ENCODE measurements around the gene RMRP.

RMRP gene

DNA sequence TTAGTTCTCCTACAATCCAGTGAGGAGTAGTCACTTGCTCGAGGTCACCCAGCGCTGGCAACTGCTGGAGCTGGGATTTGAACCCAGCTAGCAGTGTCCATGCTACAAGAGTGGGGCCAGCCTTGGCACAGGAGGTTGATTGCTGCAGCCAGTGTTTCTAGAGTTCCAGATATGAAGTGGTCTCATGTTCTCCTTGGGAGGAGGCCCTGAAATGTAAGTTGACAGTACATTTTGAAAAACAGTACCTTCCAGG is 1.1 kb upstream of the RMRP start (continued):
- TF ChIP-seq, protein P1, sequence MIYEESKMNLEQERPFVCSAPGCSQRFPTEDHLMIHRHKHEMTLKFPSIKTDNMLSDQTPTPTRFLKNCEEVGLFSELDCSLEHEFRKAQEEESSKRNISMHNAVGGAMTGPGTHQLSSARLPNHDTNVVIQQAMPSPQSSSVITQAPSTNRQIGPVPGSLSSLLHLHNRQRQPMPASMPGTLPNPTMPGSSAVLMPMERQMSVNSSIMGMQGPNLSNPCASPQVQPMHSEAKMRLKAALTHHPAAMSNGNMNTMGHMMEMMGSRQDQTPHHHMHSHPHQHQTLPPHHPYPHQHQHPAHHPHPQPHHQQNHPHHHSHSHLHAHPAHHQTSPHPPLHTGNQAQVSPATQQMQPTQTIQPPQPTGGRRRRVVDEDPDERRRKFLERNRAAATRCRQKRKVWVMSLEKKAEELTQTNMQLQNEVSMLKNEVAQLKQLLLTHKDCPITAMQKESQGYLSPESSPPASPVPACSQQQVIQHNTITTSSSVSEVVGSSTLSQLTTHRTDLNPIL (CRISPR knock-in tag; IDR thresholded peaks at IDR 0.05; ENCODE audit: low read depth), result no peak
- TF ChIP-seq CSDC2 (CRISPR knock-in tag; IDR thresholded peaks at IDR 0.05) (no peak), ZC3H10 (CRISPR knock-in tag; IDR thresholded peaks at IDR 0.05) (no peak), RARB (CRISPR knock-in tag; IDR thresholded peaks at IDR 0.05) (no peak), TOX (CRISPR knock-in tag; IDR thresholded peaks at IDR 0.05; ENCODE audit: borderline replicate concordance) (no peak), ZFP30 (CRISPR knock-in tag; IDR thresholded peaks at IDR 0.05) (no peak), PPARA (CRISPR knock-in tag; IDR thresholded peaks at IDR 0.05; ENCODE audit: borderline replicate concordance) (no peak), ZNF8 (CRISPR knock-in tag; IDR thresholded peaks at IDR 0.05) (no peak)
- TF ChIP-seq, protein P2, sequence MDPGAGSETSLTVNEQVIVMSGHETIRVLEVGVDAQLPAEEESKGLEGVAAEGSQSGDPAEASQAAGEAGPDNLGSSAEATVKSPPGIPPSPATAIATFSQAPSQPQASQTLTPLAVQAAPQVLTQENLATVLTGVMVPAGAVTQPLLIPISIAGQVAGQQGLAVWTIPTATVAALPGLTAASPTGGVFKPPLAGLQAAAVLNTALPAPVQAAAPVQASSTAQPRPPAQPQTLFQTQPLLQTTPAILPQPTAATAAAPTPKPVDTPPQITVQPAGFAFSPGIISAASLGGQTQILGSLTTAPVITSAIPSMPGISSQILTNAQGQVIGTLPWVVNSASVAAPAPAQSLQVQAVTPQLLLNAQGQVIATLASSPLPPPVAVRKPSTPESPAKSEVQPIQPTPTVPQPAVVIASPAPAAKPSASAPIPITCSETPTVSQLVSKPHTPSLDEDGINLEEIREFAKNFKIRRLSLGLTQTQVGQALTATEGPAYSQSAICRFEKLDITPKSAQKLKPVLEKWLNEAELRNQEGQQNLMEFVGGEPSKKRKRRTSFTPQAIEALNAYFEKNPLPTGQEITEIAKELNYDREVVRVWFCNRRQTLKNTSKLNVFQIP (CRISPR knock-in tag; IDR thresholded peaks at IDR 0.05; ENCODE audit: borderline replicate concordance, low read depth), result no peak

DNA sequence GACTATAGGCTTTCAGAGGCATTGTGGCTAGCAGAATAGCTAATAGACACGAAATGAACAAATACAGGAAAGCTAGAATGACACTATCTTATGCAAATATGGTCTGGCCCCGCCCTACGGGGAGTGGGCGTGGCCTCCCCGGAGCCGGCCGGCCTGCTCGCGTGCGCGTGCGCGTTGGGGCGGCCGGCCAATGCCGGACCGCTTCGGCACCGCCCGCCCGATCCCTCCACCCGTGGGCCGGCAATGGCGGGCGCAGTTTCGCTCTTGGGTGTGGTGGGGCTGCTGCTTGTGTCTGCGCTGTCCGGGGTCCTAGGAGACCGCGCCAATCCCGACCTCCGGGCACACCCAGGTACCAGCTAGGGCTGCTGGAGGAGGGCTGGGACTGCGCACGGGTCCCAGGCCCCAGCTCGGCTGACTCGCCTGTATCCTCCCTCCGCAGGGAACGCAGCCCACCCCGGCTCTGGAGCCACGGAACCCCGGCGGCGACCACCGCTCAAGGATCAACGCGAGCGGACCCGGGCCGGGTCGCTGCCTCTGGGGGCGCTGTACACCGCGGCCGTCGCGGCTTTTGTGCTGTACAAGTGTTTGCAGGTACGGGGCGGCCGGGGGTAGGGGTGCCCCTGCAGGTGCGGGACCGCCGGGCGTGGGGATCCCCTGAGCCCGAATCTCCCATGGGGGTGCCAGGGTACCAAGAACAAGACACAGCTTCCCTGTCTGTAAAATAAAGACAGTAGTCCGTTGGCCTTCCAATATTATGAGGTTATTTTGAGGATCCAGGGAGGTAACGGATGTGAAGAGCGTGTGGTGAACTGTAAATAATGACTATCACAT is 533 bp upstream of the RMRP start, which contains the start of gene CCDC107:
Gene CCDC107, plus strand, starts transcription at position 156 of the 831 bp plus-strand sequence. Its CDS starts 88 bp downstream, at position 244.
- peak; percentile 70 for ATAC-seq
- TF ChIP-seq, protein P3, sequence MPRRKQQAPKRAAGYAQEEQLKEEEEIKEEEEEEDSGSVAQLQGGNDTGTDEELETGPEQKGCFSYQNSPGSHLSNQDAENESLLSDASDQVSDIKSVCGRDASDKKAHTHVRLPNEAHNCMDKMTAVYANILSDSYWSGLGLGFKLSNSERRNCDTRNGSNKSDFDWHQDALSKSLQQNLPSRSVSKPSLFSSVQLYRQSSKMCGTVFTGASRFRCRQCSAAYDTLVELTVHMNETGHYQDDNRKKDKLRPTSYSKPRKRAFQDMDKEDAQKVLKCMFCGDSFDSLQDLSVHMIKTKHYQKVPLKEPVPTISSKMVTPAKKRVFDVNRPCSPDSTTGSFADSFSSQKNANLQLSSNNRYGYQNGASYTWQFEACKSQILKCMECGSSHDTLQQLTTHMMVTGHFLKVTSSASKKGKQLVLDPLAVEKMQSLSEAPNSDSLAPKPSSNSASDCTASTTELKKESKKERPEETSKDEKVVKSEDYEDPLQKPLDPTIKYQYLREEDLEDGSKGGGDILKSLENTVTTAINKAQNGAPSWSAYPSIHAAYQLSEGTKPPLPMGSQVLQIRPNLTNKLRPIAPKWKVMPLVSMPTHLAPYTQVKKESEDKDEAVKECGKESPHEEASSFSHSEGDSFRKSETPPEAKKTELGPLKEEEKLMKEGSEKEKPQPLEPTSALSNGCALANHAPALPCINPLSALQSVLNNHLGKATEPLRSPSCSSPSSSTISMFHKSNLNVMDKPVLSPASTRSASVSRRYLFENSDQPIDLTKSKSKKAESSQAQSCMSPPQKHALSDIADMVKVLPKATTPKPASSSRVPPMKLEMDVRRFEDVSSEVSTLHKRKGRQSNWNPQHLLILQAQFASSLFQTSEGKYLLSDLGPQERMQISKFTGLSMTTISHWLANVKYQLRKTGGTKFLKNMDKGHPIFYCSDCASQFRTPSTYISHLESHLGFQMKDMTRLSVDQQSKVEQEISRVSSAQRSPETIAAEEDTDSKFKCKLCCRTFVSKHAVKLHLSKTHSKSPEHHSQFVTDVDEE (CRISPR knock-in tag; IDR thresholded peaks at IDR 0.05), result no peak
- TF ChIP-seq ZC3H10 (CRISPR knock-in tag; IDR thresholded peaks at IDR 0.05), result no peak
- TF ChIP-seq PPARA (CRISPR knock-in tag; IDR thresholded peaks at IDR 0.05; ENCODE audit: borderline replicate concordance), result no peak
- no peak for TF ChIP-seq ISL1 (CRISPR knock-in tag; IDR thresholded peaks at IDR 0.05)
- 0 out of 2 replicates have a peak, but pooled peaks have one; percentile 12 for TF ChIP-seq ARNTL (CRISPR knock-in tag; IDR thresholded peaks at IDR 0.05; ENCODE audit: borderline replicate concordance, low read depth)
- TF ChIP-seq, protein P1 (CRISPR knock-in tag; IDR thresholded peaks at IDR 0.05; ENCODE audit: low read depth), result no peak
- TF ChIP-seq ZFP3 (CRISPR knock-in tag; IDR thresholded peaks at IDR 0.05), result 0 out of 2 replicates have a peak, but pooled peaks have one; percentile 49

DNA sequence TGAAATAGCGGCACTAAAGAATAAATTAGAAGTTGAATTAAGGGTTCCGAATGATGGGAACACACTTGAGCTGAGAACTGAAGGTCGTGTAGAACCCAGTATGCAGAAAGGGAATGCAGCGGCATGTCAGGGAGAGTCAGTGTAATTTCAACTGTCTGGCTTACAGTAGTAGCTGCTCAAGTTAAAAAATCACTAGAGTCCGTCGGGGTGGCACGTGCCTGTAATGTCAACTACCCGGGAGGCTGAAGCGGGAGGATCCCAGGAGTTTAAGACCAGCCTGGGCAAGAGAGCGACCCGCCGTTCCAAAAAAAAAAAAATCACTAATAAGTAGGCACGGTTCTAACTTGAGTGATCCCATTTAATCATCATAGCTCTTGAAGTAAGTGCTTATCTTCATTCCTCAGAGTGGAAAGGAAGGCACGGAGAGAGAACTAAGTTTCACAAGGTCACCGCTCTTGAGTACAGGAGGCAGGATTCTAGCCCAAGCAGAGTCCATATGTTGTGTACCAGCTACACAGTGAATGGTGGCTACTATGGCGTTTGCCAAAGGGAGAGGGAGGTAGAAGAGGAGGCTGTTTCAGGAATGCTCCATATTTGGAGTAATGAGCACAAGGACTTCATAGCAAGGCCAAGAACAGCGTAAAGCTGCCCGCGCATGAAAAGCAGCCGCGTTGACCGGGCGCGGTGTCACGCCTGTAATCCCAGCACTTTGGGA is 831 bp downstream of the RMRP start:
- ATAC-seq, result peak; percentile 26
- TF ChIP-seq, protein P4, sequence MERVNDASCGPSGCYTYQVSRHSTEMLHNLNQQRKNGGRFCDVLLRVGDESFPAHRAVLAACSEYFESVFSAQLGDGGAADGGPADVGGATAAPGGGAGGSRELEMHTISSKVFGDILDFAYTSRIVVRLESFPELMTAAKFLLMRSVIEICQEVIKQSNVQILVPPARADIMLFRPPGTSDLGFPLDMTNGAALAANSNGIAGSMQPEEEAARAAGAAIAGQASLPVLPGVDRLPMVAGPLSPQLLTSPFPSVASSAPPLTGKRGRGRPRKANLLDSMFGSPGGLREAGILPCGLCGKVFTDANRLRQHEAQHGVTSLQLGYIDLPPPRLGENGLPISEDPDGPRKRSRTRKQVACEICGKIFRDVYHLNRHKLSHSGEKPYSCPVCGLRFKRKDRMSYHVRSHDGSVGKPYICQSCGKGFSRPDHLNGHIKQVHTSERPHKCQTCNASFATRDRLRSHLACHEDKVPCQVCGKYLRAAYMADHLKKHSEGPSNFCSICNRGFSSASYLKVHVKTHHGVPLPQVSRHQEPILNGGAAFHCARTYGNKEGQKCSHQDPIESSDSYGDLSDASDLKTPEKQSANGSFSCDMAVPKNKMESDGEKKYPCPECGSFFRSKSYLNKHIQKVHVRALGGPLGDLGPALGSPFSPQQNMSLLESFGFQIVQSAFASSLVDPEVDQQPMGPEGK (CRISPR knock-in tag; IDR thresholded peaks at IDR 0.05; ENCODE audit: borderline replicate concordance), result no peak
- TF ChIP-seq PPARA (CRISPR knock-in tag; IDR thresholded peaks at IDR 0.05; ENCODE audit: borderline replicate concordance) (no peak), RARB (CRISPR knock-in tag; IDR thresholded peaks at IDR 0.05) (no peak), GLIS3 (CRISPR knock-in tag; IDR thresholded peaks at IDR 0.05) (no peak), ARNTL (CRISPR knock-in tag; IDR thresholded peaks at IDR 0.05; ENCODE audit: borderline replicate concordance, low read depth) (no peak), TCF4 (CRISPR knock-in tag; IDR thresholded peaks at IDR 0.05; ENCODE audit: borderline replicate concordance) (no peak), ESRRG (CRISPR knock-in tag; IDR thresholded peaks at IDR 0.05) (no peak), TOX (CRISPR knock-in tag; IDR thresholded peaks at IDR 0.05; ENCODE audit: borderline replicate concordance) (no peak), OSR1 (CRISPR knock-in tag; IDR thresholded peaks at IDR 0.05) (no peak), ZC3H10 (CRISPR knock-in tag; IDR thresholded peaks at IDR 0.05) (no peak)
- TF ChIP-seq, protein P2 (CRISPR knock-in tag; IDR thresholded peaks at IDR 0.05; ENCODE audit: borderline replicate concordance, low read depth), result no peak
